Right renal cortex interstitium (tissue), 3 donors: ENCODE measurements around the gene UNCX. TPM values are rescaled to one million over a fixed set of nuclear protein-coding genes. Genes with fewer than 3 reads are reported as not detected.

Experiments
- DNase-seq, 3 donors: peaks; one replicate each; pipeline ENCODE4 v3.0.0-alpha.2; 2013; ENCODE audit warnings: low read depth in 3 of 3, low spot score in 2 of 3
- polyA plus RNA-seq, 3 donors: library from polyadenylated mRNA; unstranded; fragments of 120-200 nt; gene quantifications; one replicate each; pipeline ENCODE4 v1.2.1, GENCODE V29; 2013; ENCODE audit not compliant: insufficient read length in 3 of 3

The UNCX gene
- polyA plus RNA-seq, 3 donors = 6.4 to 6.5 (median 6.5) TPM

DNA sequence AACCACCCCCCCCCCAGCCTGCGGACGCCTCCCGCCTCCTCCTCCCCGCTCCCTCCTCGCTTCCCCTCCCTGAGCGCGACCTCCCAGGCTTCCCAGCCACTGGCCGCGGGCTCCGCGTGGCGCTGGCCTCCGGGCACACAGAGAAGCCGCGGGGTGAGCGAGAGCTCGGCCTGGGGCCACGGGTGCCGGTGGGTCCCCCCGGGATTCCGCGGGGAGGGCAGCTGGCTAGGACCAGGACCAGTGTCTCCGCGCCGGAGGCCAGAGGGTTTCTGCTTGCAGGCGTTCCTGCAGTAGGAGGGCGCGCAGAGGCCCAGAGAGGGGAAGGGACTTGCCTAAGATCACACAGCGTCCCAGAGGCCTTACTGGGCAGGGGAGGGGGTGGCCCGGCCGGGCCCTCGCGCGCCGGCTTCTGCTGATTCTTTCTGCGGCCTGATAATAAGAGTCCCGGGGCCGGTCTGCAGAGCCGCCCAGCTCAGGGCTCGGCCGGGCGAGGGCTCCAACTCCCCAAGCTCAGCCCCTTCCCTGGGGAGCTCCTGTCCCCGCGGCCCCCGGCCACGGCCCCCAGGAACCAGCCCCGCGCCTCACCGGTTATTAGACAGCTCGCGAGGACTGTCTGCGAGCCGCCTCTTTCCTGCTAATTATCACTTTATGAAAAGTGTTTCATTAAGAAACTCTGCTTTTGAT is 10.1 kb downstream of the UNCX start:
- no peak for DNase-seq

DNA sequence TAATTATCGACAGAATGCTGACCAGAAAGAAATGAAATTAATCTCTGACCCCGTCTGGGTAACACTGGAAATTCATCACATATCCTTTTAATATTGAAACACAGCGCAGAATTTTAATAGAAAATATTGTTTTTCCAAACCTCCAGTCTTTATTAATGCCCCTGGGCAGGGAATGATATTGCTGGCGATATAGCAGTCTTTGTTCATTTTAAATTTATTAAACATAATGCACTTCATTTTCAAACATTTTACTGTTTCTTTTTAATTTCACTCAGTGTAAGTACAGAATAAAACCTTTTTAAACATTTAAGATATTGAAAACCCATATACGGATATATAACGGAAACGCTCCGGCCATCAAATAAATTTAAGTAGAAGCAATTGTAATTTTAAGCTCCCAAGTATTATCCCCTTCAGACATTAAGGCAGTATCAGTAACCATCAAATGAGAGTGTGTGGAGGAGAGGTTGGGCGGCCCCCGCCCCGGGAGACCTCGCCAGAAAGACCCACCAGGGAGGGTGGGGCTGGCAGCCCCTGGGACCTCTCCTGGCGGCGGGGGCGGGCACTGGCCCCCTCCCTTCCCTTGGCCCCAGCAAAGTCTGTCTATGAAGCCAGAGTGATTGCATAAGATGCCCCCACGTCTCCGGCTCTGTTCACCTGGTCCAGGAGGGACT is 10.8 kb downstream of the UNCX start:
- no peak for DNase-seq

GRCh38 chr7:1243964-1244416 is 11.3 kb downstream of the UNCX start:
- no peak for DNase-seq

- DNase-seq = no peak
These were observed 12.2 kb downstream of the UNCX start for GRCh38 chr7:1244700-1245523.

GRCh38 chr7:1245524-1246050 is 12.9 kb downstream of the UNCX start:
- DNase-seq = no peak

- no peak for DNase-seq
These were observed 13.6 kb downstream of the UNCX start for GRCh38 chr7:1246160-1246870.

- no peak for DNase-seq
These were observed 14.3 kb downstream of the UNCX start for GRCh38 chr7:1246871-1247526.

DNA sequence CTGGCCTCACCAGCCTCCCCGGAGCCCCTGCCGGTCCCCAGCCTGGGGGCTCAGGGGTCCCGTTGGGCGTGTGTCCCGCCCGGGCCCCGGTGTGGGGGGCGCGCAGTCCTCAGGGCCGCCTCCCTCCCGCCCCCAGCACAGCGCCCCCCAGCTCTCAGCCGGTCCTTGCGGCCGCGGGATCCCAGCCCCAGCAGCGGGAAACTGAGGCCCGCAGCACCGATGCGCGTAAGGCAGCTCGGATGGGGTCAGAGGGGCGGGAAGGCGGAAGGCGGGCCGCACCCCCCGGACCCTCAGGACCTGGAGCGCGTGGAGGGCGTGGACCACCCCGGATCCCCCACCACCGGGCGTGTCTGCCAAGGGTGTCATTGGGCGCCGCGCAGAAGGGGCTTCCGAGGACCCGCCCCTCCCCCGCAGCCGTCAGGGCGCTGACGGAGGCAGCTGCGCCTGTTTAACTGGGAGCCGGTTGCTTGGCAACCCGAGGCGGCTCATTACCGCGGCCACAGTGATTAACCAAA is 14.9 kb downstream of the UNCX start:
- DNase-seq = no peak

DNA sequence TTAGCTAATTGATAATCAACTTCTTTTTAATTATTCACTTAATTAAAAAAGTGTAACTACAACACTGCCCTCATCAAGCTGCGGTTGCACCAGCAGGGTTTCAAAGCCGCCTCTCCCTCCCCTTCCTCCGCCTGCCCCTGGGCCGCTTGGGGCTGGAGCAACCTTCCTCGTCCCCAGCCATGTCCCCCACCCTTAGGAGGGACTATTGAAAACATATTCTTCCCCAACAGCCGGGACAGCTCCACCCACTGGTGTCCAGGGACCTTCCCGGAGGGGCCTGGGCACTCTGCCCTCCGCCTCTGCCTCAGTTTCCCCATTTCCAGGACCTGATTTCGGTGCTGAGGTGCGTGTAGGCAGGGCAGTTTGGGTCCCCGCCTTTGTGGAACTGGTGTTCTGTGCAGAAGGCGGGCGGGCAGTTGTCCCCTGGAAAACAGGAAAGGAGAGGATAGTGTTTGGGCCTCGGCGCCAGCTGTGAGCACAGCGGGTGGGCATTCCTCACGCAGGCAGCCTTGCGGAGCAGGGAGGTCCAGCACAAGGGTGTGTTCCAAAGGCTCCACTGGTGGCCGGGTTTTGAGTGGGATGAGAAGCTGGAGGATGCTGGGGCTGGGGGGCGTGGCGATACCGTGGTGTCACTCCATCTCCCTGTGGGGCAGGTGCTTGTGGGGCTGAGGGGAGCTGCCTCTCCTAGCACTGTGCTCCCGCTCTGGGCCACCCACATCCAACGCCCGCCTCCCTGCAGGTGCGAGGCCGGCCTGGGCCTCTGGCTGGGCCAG is 15.7 kb downstream of the UNCX start:
- no peak for DNase-seq

- no peak for DNase-seq
These were observed 16.4 kb downstream of the UNCX start for GRCh38 chr7:1248916-1249581.

GRCh38 chr7:1249731-1250130 is 17.1 kb downstream of the UNCX start:
- DNase-seq = no peak

GRCh38 chr7:1250901-1251300 is 18.2 kb downstream of the UNCX start:
- no peak for DNase-seq

DNA sequence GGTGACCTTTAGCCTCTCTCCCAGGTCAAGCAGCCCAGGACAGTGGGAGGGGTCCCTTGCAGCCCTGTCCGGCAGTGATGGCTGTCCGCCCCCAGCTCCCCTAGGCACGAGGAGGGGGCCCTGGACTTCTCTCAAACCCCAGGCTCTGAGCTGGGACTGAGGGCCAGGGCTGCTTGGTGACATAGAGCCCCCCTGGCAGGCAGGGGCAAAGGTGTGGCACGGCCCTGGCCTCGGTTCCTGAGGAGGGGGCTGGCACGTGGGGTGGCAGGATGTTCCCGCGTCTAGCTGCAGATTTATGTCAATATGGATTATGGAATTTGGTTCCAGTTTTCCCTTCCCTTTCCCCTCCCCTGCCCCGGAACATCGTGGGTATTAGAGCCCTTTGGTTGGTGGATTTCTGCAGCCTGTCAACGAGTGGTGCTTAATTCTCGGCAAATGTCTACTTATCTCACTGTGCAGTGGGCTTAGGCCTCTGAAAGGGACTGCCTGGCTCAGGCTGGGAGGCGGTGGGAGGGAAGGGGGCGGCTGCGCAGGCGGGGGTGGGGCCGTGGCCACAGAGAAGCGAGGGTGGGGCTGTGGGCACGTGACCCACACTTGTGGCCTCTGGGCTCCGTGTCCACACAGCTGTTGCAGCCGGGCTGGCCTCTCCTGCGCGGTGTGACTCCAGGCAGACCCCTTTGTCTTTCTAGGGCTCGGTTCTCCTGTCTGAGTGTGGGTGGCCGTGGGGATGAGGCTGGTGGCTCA is 19.3 kb downstream of the UNCX start:
- no peak for DNase-seq

DNA sequence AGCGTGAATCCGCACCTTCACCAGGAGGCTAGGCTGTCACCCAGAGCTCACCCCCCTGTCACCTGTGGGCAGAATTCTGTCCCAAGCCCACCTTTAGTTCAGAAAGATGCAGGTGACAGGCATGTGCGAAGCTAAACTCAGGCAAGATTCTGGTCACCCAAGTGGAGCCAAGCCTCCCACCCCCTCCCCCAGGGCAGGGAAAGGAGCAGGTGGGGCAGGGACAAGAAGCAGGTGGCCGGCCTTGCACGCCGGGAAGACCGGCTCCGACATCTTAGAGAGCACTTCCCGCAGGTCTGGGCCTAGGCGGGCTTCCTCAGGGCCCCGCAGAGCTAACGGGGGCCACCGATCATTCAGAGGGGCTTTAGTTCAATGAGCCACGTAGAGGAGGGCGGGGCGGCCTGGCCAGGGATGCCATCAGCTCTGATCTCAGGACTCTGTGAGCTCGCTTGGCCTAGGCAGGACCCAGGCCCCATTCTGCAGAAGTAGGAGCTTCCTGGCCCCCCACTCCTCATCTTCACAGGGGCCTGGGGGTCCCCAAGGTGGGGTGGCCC is 19.9 kb downstream of the UNCX start:
- no peak for DNase-seq

GRCh38 chr7:1253681-1254181 is 21.1 kb downstream of the UNCX start:
- no peak for DNase-seq

DNA sequence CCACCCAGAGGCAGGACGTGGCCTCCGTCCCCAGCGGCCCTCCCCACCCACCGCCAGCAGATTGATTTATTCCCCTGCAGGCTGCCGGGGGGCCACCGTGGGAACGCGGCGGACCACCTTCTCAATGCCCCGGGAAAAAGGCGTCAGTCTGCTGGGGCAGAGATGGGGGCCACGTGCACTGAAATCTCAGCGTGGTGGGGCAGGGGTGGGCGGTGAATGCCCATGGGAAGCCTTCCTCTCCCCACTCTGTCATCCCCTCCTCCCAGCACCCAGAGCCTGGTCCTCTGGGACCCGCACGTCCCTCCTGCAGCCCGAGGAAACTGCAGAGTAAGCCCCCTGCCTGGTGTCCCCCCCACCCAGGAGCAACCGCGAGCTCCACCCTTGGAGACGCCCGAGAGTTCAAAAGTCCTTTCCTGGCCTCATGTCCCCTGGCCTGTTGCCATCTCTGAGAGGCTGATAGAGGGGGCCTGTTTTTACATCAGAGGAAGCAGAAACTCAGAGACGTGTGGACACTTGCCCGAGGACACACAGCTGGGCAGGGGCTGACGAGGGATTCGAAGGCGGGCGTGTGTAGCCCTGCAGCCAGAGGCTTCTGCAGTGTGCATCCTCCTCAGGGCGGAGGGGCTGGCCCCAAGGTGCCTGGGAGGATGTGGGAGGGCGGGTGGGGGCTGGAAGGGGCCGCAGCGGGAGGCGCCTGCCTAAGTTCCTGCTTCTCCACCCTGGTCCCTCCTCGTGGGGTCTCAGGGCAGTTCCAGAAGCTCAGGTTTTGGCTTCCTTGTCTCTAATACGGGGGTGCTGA is 21.8 kb downstream of the UNCX start:
- DNase-seq = no peak
